Astrocyte (in vitro differentiated cells and primary cell): Measurements from ENCODE around the gene LZTFL1. TPM values are rescaled to one million over a fixed set of nuclear protein-coding genes. Genes with fewer than 3 reads are reported as not detected.

ENCODE experiments used
- DNase-seq: peaks from one replicate; pipeline ENCODE4 v3.0.0-alpha.2; 2010; ENCODE audit warnings: low read depth
- FAIRE-seq: peaks from 2 replicates; lab custom pipeline; 2011; peaks lifted over from hg19 to GRCh38; lab: Jason Lieb, UNC
- H2AFZ ChIP-seq: 2 replicates; pipeline ENCODE4 v1.6.0; 2012; ENCODE audit warnings: low read depth, low read length, inconsistent platforms
- H3K27ac ChIP-seq: 2 replicates; pipeline ENCODE4 v1.5.1; 2011; ENCODE audit warnings: low read depth, low read length, inconsistent platforms
- H3K27me3 ChIP-seq: 2 replicates; pipeline ENCODE4 v1.6.0; 2011; ENCODE audit warnings: low read length, inconsistent platforms; ENCODE audit not compliant: insufficient read depth
- H3K36me3 ChIP-seq: 2 replicates; pipeline ENCODE4 v1.5.1; 2011; ENCODE audit warnings: low read length, inconsistent platforms; ENCODE audit not compliant: insufficient read depth
- H3K4me1 ChIP-seq: 2 replicates; pipeline ENCODE4 v1.5.1; 2011; ENCODE audit warnings: low read length, inconsistent platforms; ENCODE audit not compliant: insufficient read depth
- H3K4me2 ChIP-seq: 2 replicates; pipeline ENCODE4 v1.6.0; 2012; ENCODE audit warnings: low read length, inconsistent platforms
- H3K4me3 ChIP-seq: 2 replicates; pipeline ENCODE4 v1.5.1; 2011; ENCODE audit warnings: low read depth, mild to moderate bottlenecking, low read length, inconsistent platforms; ENCODE audit not compliant: insufficient read depth
- H3K79me2 ChIP-seq: 2 replicates; pipeline ENCODE4 v1.6.0; 2012; ENCODE audit warnings: mild to moderate bottlenecking, low read length, inconsistent platforms; ENCODE audit not compliant: insufficient read depth
- H3K9ac ChIP-seq: 2 replicates; pipeline ENCODE4 v1.6.0; 2012; ENCODE audit warnings: mild to moderate bottlenecking, low read length, inconsistent platforms
- H3K9me3 ChIP-seq: 2 replicates; pipeline ENCODE4 v1.5.1; 2012; ENCODE audit warnings: low read depth, mild to moderate bottlenecking, low read length, inconsistent platforms; ENCODE audit not compliant: insufficient read depth
- H4K20me1 ChIP-seq: 2 replicates; pipeline ENCODE4 v1.6.0; 2012; ENCODE audit warnings: low read length, inconsistent platforms; ENCODE audit not compliant: insufficient read depth
- H3K27ac Mint-ChIP-seq: one replicate; pipeline ENCODE4 v1.8.0; 2021; ENCODE audit warnings: mild to moderate bottlenecking, mixed read lengths; ENCODE audit not compliant: unreplicated experiment
- H3K27me3 Mint-ChIP-seq: one replicate; pipeline ENCODE4 v1.8.0; 2021; ENCODE audit warnings: low read depth, mixed read lengths; ENCODE audit not compliant: unreplicated experiment
- H3K36me3 Mint-ChIP-seq: one replicate; pipeline ENCODE4 v1.8.0; 2021; ENCODE audit warnings: low read depth, mixed read lengths; ENCODE audit not compliant: unreplicated experiment
- H3K4me1 Mint-ChIP-seq: one replicate; pipeline ENCODE4 v1.8.0; 2021; ENCODE audit warnings: low read depth, mixed read lengths; ENCODE audit not compliant: unreplicated experiment
- H3K4me3 Mint-ChIP-seq: one replicate; pipeline ENCODE4 v1.8.0; 2021; ENCODE audit warnings: mild to moderate bottlenecking, moderate library complexity, mixed read lengths; ENCODE audit not compliant: unreplicated experiment
- H3K9me3 Mint-ChIP-seq: one replicate; pipeline ENCODE4 v1.8.0; 2021; ENCODE audit warnings: mild to moderate bottlenecking, mixed read lengths; ENCODE audit not compliant: unreplicated experiment
- EZH2 ChIP-seq: IDR thresholded peaks from 2 replicates; pipeline ENCODE4 v1.6.1; 2012; ENCODE audit warnings: mild to moderate bottlenecking, low read length, inconsistent platforms; ENCODE audit not compliant: insufficient read depth
- total RNA-seq: library from RNA; stranded (reverse); gene quantifications from 2 replicates; pipeline ENCODE4 v1.2.1, GENCODE V29; 2021
- TF ChIP-seq, protein P1 (sequence below): IDR thresholded peaks from 2 replicates; pipeline ENCODE4 v1.5.1; 2011; ENCODE audit warnings: low read depth, mild to moderate bottlenecking, inconsistent platforms, low read length, moderate library complexity; ENCODE audit not compliant: insufficient read depth

Gene LZTFL1
- total RNA-seq, 1 donor from 2014 or later = 20.6 TPM

GRCh38 chr3:45819543-45819942, 22.4 kb downstream of the LZTFL1 start:
- H3K4me3 Mint-ChIP-seq = no peak overlapping the region
- no peak overlapping the region for H3K4me2 ChIP-seq
- no peaks in the 10 kb centered on the region for H3K9me3 ChIP-seq
- no peak overlapping the region for H3K4me3 ChIP-seq
- FAIRE-seq = no peak
- H3K27ac ChIP-seq = no peak overlapping the region
- H3K27me3 Mint-ChIP-seq = no peaks in the 10 kb centered on the region
- peaks cover 21% of the 10 kb centered on the region for H3K36me3 Mint-ChIP-seq
- TF ChIP-seq, protein P1, sequence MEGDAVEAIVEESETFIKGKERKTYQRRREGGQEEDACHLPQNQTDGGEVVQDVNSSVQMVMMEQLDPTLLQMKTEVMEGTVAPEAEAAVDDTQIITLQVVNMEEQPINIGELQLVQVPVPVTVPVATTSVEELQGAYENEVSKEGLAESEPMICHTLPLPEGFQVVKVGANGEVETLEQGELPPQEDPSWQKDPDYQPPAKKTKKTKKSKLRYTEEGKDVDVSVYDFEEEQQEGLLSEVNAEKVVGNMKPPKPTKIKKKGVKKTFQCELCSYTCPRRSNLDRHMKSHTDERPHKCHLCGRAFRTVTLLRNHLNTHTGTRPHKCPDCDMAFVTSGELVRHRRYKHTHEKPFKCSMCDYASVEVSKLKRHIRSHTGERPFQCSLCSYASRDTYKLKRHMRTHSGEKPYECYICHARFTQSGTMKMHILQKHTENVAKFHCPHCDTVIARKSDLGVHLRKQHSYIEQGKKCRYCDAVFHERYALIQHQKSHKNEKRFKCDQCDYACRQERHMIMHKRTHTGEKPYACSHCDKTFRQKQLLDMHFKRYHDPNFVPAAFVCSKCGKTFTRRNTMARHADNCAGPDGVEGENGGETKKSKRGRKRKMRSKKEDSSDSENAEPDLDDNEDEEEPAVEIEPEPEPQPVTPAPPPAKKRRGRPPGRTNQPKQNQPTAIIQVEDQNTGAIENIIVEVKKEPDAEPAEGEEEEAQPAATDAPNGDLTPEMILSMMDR = no peak
- TF ChIP-seq EZH2 = no peak
- peaks cover 4% of the 10 kb centered on the region for H3K36me3 ChIP-seq
- no peak overlapping the region for H3K27ac Mint-ChIP-seq
- H3K4me1 ChIP-seq = peaks cover 23% of the 10 kb centered on the region
- peak; percentile 6 for DNase-seq
- H3K9me3 Mint-ChIP-seq = peaks cover 7% of the 10 kb centered on the region
- H4K20me1 ChIP-seq = peaks cover 5% of the 10 kb centered on the region
- no peak overlapping the region for H2AFZ ChIP-seq
- no peak overlapping the region for H3K9ac ChIP-seq
- H3K27me3 ChIP-seq = no peaks in the 10 kb centered on the region
- H3K79me2 ChIP-seq = no peaks in the 10 kb centered on the region
- H3K4me1 Mint-ChIP-seq = peaks cover 14% of the 10 kb centered on the region

GRCh38 chr3:45817831-45818522, 23.9 kb downstream of the LZTFL1 start:
- H3K36me3 Mint-ChIP-seq = peaks cover 25% of the 10 kb centered on the region
- peaks cover 5% of the 10 kb centered on the region for H4K20me1 ChIP-seq
- H3K9me3 Mint-ChIP-seq = peaks cover 7% of the 10 kb centered on the region
- DNase-seq (peak; percentile 98), FAIRE-seq (peak; percentile 94)
- no peaks in the 10 kb centered on the region for H3K27me3 ChIP-seq
- H3K9ac ChIP-seq = no peak overlapping the region
- H3K4me3 Mint-ChIP-seq = no peak overlapping the region
- H3K9me3 ChIP-seq = no peaks in the 10 kb centered on the region
- H3K27ac ChIP-seq = peak overlapping the region; percentile 49
- H3K79me2 ChIP-seq = no peaks in the 10 kb centered on the region
- peak overlapping the region; percentile 27 for H3K27ac Mint-ChIP-seq
- peaks cover 4% of the 10 kb centered on the region for H3K36me3 ChIP-seq
- peaks cover 14% of the 10 kb centered on the region for H3K4me1 Mint-ChIP-seq
- peaks cover 23% of the 10 kb centered on the region for H3K4me1 ChIP-seq
- no peaks in the 10 kb centered on the region for H3K27me3 Mint-ChIP-seq
- no peak overlapping the region for H2AFZ ChIP-seq
- TF ChIP-seq, protein P1 = no peak
- no peak for TF ChIP-seq EZH2
- peak overlapping the region; percentile 28 for H3K4me3 ChIP-seq
- H3K4me2 ChIP-seq = peak overlapping the region; percentile 62

DNA sequence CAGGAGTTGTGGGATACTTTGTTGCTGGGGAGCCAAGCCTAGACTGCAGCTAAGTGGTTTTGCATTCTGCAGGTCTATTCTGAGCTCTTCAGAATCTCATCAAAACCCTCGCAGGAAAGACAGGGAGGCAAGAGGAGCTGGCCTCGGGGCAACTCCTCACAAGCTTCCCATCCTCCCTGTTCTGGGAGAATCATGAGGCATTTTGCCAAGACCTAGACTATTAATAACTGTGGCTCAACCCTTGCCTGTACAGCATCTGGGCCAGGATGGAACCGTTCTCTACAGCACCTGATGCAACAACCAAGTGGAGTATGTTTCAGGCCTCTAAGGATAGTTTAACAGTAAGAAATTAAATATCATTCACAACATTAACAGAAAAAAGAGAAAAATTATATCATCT, 25.4 kb downstream of the LZTFL1 start:
- Histone ChIP-seq H3K4me2 (no peak overlapping the region), H3K36me3 (no peaks in the 10 kb centered on the region), H4K20me1 (peaks cover 5% of the 10 kb centered on the region), H3K9ac (no peak overlapping the region), H2AFZ (no peak overlapping the region), H3K4me3 (no peak overlapping the region), H3K27me3 (no peaks in the 10 kb centered on the region), H3K79me2 (no peaks in the 10 kb centered on the region), H3K27ac (no peak overlapping the region), H3K4me1 (peaks cover 23% of the 10 kb centered on the region), H3K9me3 (no peaks in the 10 kb centered on the region)
- H3K27ac Mint-ChIP-seq = no peak overlapping the region
- H3K4me1 Mint-ChIP-seq = peaks cover 14% of the 10 kb centered on the region
- peaks cover 24% of the 10 kb centered on the region for H3K36me3 Mint-ChIP-seq
- DNase-seq = peak; percentile 31
- no peak for FAIRE-seq
- TF ChIP-seq EZH2 = no peak
- TF ChIP-seq, protein P1 = no peak
- H3K9me3 Mint-ChIP-seq = peaks cover 7% of the 10 kb centered on the region
- no peaks in the 10 kb centered on the region for H3K27me3 Mint-ChIP-seq
- no peak overlapping the region for H3K4me3 Mint-ChIP-seq
